GM12873 (cell line): ENCODE results near the gene COMMD6.
A peak's percentile ranks its signal among the peaks of the same experiment; 100 is the strongest.

Source experiments
- CTCF ChIP-seq: IDR thresholded peaks from 2 replicates; pipeline ENCODE4 v1.5.1; 2012; ENCODE audit warnings: low read depth, mild to moderate bottlenecking, moderate library complexity, low read length, control low read depth; ENCODE audit not compliant: insufficient read depth; ENCODE audit errors: missing control alignments

COMMD6 gene

DNA sequence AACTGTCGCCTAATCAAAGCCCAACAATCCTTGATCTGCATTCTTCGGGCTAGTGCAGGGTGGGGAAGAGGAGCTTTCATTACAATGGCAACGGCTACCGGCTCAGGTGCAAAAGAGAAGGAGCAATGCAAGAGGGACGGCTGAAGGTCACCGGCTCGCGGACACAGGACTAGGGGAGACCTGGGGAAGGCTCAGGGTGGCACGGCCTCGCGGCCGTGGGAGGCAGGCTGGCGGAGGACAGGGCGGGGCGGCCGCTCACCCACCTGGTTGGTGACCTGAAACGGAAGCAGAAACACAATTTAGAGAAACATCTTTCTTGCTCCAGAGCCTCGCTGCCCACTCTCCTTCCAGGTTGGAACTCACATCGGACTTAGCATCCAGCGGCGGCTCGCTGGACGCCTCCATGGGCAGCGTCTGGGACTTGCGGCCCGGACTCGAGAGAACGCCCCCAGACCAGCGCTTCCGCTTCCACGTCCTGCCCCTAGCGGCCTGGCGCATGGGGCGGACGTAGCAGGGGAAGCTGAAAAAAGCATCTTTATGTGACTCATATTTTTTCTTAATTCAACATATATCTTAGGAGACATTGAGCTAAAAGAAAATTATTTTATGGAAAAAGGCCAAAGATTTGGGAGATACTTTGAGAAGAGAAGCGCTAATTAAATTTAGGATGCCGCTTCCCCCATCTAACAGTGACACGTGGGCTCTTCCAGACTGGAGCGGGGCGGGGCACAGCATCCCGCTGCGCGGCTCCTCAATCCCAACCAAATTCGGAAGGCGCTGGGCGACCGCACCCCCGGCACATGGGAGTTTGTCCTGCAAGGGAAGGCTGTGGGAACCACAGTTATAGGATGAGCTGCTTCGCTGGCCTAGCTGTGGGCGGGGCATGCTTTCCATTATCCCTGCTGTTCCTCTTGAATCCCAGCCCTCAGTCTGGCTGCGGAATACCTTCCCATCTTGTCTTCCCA is at the start of gene COMMD6:
COMMD6 (minus strand) TSS at position 441 of the 965 bp plus-strand sequence; CDS start at position 405, 36 bp downstream.
- peak; percentile 12 for TF ChIP-seq CTCF

DNA sequence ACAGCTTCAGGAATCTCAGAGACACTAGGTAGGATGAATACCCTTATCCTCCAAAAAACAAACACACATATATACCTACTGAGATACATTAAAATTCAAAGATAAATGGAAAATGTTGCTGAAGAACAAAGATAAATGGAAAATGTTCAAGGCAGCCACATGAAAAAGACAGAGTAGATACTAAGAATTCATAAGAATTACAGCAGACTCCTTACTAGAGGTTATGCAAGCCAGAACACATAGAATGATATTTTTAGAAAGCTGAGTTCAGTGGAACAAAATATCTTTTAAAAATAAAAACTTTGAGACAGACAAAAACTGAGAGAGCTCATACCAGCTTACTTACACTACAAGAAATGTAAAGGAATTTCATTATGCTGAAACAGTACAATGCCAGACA is 47.5 kb upstream of the COMMD6 start:
- no peak for TF ChIP-seq CTCF

DNA sequence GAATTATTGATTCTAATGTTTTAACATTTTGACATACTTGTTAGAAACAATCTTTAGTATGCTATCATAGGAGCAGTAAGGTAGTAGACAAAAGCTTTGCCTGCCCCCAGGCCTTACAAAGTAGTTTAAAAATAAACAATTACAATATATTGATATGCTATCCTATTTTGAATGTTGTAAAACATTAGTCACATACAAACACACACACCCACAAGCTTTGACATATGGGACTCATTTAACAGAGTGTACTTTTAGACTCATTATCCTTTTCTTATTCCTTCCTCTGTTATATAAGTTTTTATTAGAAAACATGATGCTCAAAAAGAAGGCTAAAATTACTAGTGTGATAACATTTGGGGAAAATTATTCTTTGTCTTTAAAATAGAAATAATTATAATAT is 45.5 kb upstream of the COMMD6 start:
- TF ChIP-seq CTCF = no peak

GRCh38 chr13:75581874-75582640 is 44.4 kb upstream of the COMMD6 start:
- no peak for TF ChIP-seq CTCF

DNA sequence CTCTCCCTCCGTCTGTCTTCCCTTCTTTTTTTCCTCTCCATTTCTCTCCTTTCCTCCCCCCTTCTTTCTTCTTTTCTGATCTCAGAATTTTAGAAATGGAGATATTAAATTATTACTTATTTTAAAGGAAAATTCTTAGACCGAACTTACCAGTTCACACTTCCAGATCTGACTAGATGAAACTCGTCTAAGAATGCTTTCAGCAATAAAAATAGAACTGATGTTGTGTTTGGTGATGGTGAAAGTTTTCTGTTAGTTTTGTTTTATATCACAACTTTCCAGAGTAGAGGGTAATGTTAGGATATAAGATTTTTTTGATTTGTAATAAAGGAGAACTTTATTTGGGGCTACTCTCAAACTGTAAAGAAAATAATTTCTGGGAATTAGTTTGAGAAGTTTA is 41.9 kb upstream of the COMMD6 start:
- TF ChIP-seq CTCF = no peak

- no peak for TF ChIP-seq CTCF
Observed at GRCh38 chr13:75569576-75569975, 31.9 kb upstream of the COMMD6 start.

GRCh38 chr13:75566658-75567057 is 29.0 kb upstream of the COMMD6 start:
- peak; percentile 18 for TF ChIP-seq CTCF
